GM12892 (cell line): ENCODE data around the gene DNMT3A.

Source experiments
- POLR2AphosphoS5 ChIP-seq: IDR thresholded peaks from 2 replicates; pipeline ENCODE4 v1.6.1; 2011; ENCODE audit warnings: low read depth, low read length, control low read depth
- TAF1 ChIP-seq: IDR thresholded peaks from 2 replicates; pipeline ENCODE4 v1.6.1; 2011; ENCODE audit warnings: low read depth, mild to moderate bottlenecking, control low read depth, low read length, borderline replicate concordance

DNA sequence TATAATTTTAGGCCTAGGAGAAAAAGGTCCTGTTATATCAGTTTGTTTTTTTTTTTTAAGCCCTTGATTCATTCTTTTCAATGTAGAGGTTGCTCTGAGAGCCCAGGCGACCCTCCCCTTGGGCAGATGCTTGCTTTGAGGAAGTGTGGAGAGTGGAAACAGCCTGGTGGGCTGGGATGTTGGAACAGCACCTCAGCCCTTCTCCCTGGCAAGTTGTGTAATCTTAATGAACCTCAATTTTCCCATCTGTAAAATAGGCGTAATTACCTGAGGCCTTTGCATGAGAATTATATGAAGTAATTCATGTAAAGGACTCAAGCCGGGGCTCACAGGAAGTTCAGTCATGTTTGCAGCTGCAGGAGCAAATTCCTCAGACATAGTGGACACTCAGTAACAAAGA, 123.6 kb downstream of the DNMT3A start:
- TF ChIP-seq TAF1 = no peak
- TF ChIP-seq POLR2AphosphoS5 = no peak
